Fibroblast of lung (primary cell): Measurements from ENCODE around the gene FDXR.

Source experiments
- CTCF ChIP-seq, 2 donors: IDR thresholded peaks in 1 of 2; conservative IDR thresholded peaks in 1 of 2; 1 replicate in 1 of 2; 2 replicates in 1 of 2; pipeline ENCODE4 v1.5.1; 2011 to 2012; ENCODE audit warnings: low read length in 2 of 2, control low read depth in 1 of 2, inconsistent platforms in 1 of 2, low read depth in 1 of 2, mild to moderate bottlenecking in 1 of 2
- EZH2 ChIP-seq: IDR thresholded peaks from 2 replicates; pipeline ENCODE4 v1.5.1; 2012; ENCODE audit warnings: low read length, control low read depth, mild to moderate bottlenecking; ENCODE audit errors: missing control alignments

- TF ChIP-seq CTCF (conservative IDR thresholded peaks at IDR 0.05 in 1 of 2, IDR thresholded peaks at IDR 0.05 in 1 of 2; ENCODE audit: low read depth in 1 of 2, low read length in 2 of 2), result no peak
- TF ChIP-seq EZH2, result no peak
Measured at GRCh38 chr17:74831444-74832146, 41.2 kb downstream of the FDXR start.
